Measurements from ENCODE around the gene HDLBP. TPM values are rescaled to one million over a fixed set of nuclear protein-coding genes. Genes with fewer than 3 reads are reported as not detected.

HDLBP gene
- total and polyA plus RNA-seq, 2 experiments from 2014 or later = 230 to 306 TPM

DNA sequence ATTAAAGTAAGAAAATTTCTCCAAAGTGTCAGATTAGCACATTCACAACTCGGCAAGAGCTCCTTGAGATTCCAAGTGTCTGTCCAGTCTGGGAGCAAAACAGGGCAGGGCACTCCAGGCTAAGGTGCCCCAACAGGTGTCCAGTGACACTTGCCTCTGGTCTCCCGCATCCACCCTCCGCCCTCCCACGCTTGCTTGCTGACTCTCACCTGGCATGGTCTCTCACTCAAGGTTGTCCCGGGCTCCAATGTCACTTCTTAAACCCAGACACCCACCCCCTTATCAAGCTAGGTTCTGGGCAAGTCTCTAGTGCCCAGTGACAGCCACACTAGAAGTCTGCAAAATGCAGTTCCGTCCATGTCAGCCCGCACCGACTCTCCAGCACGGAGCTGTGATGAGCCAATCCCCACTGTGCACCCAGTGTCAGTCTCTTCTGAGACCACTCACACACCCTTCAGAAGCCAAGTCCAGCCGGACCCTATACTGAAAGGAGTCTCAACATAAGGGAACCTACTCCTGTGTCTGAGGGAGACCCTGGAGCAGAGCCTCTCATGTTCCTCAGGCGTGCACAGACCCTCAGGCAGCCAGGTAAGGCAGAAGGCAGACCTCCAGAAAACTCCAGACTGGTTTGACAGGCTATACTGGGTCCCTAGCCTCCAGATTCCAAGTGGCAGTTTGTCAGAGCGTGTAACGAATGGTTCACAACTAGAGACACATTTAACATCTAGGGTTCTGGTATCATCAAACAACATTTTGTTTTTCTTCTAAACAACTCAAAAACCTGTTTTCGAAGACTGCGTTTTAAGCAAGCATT lies 45.6 kb downstream of the HDLBP start:
- no peaks in the 10 kb centered on the region for H3K9me3 Mint-ChIP-seq
- Histone ChIP-seq H3K27ac (ENCODE audit: low read depth) (no peak overlapping the region), H3K4me1 (ENCODE audit: insufficient read depth) (peaks cover 16% of the 10 kb centered on the region), H3K36me3 (ENCODE audit: insufficient read depth) (peaks cover 7% of the 10 kb centered on the region; the same call in 1 of the 2 replicates), H2AFZ (no peak overlapping the region), H4K20me1 (replicated peaks; ENCODE audit: insufficient read depth) (peaks cover 58% of the 10 kb centered on the region), H3K4me2 (0 out of 2 replicates have a peak overlapping the region, but pooled peaks have one; percentile 90), H3K9me2 (ENCODE audit: insufficient read depth) (no peaks in the 10 kb centered on the region), H3K27me3 (ENCODE audit: insufficient read depth) (no peaks in the 10 kb centered on the region), H3K4me3 (no peak overlapping the region), H3F3A (replicated peaks; ENCODE audit: low read depth) (0 out of 2 replicates have a peak, but pooled peaks cover 5% of the 10 kb centered on the region), H3K79me2 (replicated peaks; ENCODE audit: insufficient read depth) (peaks cover 90% of the 10 kb centered on the region)
- H3K36me3 Mint-ChIP-seq (ENCODE audit: low read depth) = peaks cover 29% of the 10 kb centered on the region
- no peak overlapping the region; the same call in 2 of the 3 replicates for H3K4me3 Mint-ChIP-seq
- TF ChIP-seq, protein P1, sequence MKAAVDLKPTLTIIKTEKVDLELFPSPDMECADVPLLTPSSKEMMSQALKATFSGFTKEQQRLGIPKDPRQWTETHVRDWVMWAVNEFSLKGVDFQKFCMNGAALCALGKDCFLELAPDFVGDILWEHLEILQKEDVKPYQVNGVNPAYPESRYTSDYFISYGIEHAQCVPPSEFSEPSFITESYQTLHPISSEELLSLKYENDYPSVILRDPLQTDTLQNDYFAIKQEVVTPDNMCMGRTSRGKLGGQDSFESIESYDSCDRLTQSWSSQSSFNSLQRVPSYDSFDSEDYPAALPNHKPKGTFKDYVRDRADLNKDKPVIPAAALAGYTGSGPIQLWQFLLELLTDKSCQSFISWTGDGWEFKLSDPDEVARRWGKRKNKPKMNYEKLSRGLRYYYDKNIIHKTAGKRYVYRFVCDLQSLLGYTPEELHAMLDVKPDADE (IDR thresholded peaks at IDR 0.05) = no peak
- TF ChIP-seq, protein P2, sequence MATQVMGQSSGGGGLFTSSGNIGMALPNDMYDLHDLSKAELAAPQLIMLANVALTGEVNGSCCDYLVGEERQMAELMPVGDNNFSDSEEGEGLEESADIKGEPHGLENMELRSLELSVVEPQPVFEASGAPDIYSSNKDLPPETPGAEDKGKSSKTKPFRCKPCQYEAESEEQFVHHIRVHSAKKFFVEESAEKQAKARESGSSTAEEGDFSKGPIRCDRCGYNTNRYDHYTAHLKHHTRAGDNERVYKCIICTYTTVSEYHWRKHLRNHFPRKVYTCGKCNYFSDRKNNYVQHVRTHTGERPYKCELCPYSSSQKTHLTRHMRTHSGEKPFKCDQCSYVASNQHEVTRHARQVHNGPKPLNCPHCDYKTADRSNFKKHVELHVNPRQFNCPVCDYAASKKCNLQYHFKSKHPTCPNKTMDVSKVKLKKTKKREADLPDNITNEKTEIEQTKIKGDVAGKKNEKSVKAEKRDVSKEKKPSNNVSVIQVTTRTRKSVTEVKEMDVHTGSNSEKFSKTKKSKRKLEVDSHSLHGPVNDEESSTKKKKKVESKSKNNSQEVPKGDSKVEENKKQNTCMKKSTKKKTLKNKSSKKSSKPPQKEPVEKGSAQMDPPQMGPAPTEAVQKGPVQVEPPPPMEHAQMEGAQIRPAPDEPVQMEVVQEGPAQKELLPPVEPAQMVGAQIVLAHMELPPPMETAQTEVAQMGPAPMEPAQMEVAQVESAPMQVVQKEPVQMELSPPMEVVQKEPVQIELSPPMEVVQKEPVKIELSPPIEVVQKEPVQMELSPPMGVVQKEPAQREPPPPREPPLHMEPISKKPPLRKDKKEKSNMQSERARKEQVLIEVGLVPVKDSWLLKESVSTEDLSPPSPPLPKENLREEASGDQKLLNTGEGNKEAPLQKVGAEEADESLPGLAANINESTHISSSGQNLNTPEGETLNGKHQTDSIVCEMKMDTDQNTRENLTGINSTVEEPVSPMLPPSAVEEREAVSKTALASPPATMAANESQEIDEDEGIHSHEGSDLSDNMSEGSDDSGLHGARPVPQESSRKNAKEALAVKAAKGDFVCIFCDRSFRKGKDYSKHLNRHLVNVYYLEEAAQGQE (IDR thresholded peaks at IDR 0.05; ENCODE audit: unreplicated experiment) = no peak
- TF ChIP-seq CREB1 (CRISPR knock-in tag; IDR thresholded peaks at IDR 0.05; ENCODE audit: low read depth) = no peak
- no peak for TF ChIP-seq NANOG (IDR thresholded peaks at IDR 0.05; ENCODE audit: borderline replicate concordance)
- TF ChIP-seq ZNF331 (CRISPR knock-in tag; IDR thresholded peaks at IDR 0.05; ENCODE audit: low read depth) = no peak
- no peak for TF ChIP-seq ZNF114 (CRISPR knock-in tag; IDR thresholded peaks at IDR 0.05)
- TF ChIP-seq STAT1 (IDR thresholded peaks at IDR 0.05; ENCODE audit: unreplicated experiment) = no peak
- TF ChIP-seq, protein P3, sequence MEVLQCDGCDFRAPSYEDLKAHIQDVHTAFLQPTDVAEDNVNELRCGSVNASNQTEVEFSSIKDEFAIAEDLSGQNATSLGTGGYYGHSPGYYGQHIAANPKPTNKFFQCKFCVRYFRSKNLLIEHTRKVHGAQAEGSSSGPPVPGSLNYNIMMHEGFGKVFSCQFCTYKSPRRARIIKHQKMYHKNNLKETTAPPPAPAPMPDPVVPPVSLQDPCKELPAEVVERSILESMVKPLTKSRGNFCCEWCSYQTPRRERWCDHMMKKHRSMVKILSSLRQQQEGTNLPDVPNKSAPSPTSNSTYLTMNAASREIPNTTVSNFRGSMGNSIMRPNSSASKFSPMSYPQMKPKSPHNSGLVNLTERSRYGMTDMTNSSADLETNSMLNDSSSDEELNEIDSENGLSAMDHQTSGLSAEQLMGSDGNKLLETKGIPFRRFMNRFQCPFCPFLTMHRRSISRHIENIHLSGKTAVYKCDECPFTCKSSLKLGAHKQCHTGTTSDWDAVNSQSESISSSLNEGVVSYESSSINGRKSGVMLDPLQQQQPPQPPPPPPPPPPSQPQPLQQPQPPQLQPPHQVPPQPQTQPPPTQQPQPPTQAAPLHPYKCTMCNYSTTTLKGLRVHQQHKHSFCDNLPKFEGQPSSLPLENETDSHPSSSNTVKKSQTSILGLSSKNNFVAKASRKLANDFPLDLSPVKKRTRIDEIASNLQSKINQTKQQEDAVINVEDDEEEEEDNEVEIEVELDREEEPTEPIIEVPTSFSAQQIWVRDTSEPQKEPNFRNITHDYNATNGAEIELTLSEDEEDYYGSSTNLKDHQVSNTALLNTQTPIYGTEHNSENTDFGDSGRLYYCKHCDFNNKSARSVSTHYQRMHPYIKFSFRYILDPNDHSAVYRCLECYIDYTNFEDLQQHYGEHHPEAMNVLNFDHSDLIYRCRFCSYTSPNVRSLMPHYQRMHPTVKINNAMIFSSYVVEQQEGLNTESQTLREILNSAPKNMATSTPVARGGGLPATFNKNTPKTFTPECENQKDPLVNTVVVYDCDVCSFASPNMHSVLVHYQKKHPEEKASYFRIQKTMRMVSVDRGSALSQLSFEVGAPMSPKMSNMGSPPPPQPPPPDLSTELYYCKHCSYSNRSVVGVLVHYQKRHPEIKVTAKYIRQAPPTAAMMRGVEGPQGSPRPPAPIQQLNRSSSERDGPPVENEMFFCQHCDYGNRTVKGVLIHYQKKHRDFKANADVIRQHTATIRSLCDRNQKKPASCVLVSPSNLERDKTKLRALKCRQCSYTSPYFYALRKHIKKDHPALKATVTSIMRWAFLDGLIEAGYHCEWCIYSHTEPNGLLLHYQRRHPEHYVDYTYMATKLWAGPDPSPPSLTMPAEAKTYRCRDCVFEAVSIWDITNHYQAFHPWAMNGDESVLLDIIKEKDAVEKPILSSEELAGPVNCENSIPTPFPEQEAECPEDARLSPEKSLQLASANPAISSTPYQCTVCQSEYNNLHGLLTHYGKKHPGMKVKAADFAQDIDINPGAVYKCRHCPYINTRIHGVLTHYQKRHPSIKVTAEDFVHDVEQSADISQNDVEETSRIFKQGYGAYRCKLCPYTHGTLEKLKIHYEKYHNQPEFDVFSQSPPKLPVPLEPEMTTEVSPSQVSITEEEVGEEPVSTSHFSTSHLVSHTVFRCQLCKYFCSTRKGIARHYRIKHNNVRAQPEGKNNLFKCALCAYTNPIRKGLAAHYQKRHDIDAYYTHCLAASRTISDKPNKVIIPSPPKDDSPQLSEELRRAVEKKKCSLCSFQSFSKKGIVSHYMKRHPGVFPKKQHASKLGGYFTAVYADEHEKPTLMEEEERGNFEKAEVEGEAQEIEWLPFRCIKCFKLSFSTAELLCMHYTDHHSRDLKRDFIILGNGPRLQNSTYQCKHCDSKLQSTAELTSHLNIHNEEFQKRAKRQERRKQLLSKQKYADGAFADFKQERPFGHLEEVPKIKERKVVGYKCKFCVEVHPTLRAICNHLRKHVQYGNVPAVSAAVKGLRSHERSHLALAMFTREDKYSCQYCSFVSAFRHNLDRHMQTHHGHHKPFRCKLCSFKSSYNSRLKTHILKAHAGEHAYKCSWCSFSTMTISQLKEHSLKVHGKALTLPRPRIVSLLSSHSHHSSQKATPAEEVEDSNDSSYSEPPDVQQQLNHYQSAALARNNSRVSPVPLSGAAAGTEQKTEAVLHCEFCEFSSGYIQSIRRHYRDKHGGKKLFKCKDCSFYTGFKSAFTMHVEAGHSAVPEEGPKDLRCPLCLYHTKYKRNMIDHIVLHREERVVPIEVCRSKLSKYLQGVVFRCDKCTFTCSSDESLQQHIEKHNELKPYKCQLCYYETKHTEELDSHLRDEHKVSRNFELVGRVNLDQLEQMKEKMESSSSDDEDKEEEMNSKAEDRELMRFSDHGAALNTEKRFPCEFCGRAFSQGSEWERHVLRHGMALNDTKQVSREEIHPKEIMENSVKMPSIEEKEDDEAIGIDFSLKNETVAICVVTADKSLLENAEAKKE (CRISPR knock-in tag; IDR thresholded peaks at IDR 0.05) = no peak
- no peak for TF ChIP-seq EZH2phosphoT487 (IDR thresholded peaks at IDR 0.05; ENCODE audit: unreplicated experiment)
- TF ChIP-seq, protein P4, sequence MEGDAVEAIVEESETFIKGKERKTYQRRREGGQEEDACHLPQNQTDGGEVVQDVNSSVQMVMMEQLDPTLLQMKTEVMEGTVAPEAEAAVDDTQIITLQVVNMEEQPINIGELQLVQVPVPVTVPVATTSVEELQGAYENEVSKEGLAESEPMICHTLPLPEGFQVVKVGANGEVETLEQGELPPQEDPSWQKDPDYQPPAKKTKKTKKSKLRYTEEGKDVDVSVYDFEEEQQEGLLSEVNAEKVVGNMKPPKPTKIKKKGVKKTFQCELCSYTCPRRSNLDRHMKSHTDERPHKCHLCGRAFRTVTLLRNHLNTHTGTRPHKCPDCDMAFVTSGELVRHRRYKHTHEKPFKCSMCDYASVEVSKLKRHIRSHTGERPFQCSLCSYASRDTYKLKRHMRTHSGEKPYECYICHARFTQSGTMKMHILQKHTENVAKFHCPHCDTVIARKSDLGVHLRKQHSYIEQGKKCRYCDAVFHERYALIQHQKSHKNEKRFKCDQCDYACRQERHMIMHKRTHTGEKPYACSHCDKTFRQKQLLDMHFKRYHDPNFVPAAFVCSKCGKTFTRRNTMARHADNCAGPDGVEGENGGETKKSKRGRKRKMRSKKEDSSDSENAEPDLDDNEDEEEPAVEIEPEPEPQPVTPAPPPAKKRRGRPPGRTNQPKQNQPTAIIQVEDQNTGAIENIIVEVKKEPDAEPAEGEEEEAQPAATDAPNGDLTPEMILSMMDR (conservative IDR thresholded peaks at IDR 0.05; ENCODE audit: low read depth in 2 of 2) = no peak
- no peak for TF ChIP-seq EZH2 (IDR thresholded peaks at IDR 0.05; ENCODE audit: low read depth, unreplicated experiment)
- no peak for TF ChIP-seq POLR2AphosphoS5 (IDR thresholded peaks at IDR 0.05; ENCODE audit: low read depth)
- TF ChIP-seq JUNB (IDR thresholded peaks at IDR 0.05; ENCODE audit: unreplicated experiment) = no peak
- H3K27me3 Mint-ChIP-seq (ENCODE audit: insufficient read depth, low read depth, poor library complexity) = peaks cover 14% of the 10 kb centered on the region
- ATAC-seq (no peak), DNase-seq (ENCODE audit: low spot score) (no peak)
- peaks cover 52% of the 10 kb centered on the region for H3K4me1 Mint-ChIP-seq
- no peak overlapping the region for H3K27ac Mint-ChIP-seq
